ENCODE measurements around the gene RAVER1.
A peak's percentile ranks its signal among the peaks of the same experiment; 100 is the strongest.

Gene RAVER1

GRCh38 chr19:10334588-10335351 is 1.4 kb upstream of the RAVER1 start:
- H3K4me3 Mint-ChIP-seq: peak overlapping the region; percentile 32
- H3K9me3 Mint-ChIP-seq: no peaks in the 10 kb centered on the region
- H3K4me1 Mint-ChIP-seq: peaks cover 19% of the 10 kb centered on the region

GRCh38 chr19:10333758-10334587 is 644 bp upstream of the RAVER1 start:
- no peaks in the 10 kb centered on the region for H3K27me3 Mint-ChIP-seq
- ATAC-seq (ENCODE audit: low read depth) (no peak), DNase-seq (ENCODE audit: low spot score in 2 of 2) (no peak)
- H3K9me3 Mint-ChIP-seq: no peaks in the 10 kb centered on the region
- H3K4me3 Mint-ChIP-seq: peak overlapping the region; percentile 87
- H3K36me3 Mint-ChIP-seq: peaks cover 5% of the 10 kb centered on the region
- peaks cover 17% of the 10 kb centered on the region for H3K4me1 Mint-ChIP-seq
- H3K27ac Mint-ChIP-seq: peak overlapping the region; percentile 94

More at GRCh38 chr19:10334588-10335351, 1.4 kb upstream of the RAVER1 start:
- no peaks in the 10 kb centered on the region for H3K27me3 Mint-ChIP-seq
- ATAC-seq (ENCODE audit: low read depth): no peak
- DNase-seq (ENCODE audit: low spot score in 2 of 2): no peak
- peak overlapping the region; percentile 94 for H3K27ac Mint-ChIP-seq
- peaks cover 2% of the 10 kb centered on the region for H3K36me3 Mint-ChIP-seq

GRCh38 chr19:10332158-10332964 is 968 bp downstream of the RAVER1 start:
- DNase-seq (ENCODE audit: low spot score in 2 of 2) (no peak), ATAC-seq (ENCODE audit: low read depth) (peak; percentile 0)
- H3K9me3 Mint-ChIP-seq: no peaks in the 10 kb centered on the region
- peak overlapping the region; percentile 87 for H3K4me3 Mint-ChIP-seq
- peak overlapping the region; percentile 94 for H3K27ac Mint-ChIP-seq
- H3K36me3 Mint-ChIP-seq: peaks cover 7% of the 10 kb centered on the region
- H3K27me3 Mint-ChIP-seq: no peaks in the 10 kb centered on the region
- peaks cover 10% of the 10 kb centered on the region for H3K4me1 Mint-ChIP-seq

GRCh38 chr19:10329555-10329954 is 3.8 kb downstream of the RAVER1 start:
- peaks cover 7% of the 10 kb centered on the region for H3K4me1 Mint-ChIP-seq
- H3K9me3 Mint-ChIP-seq: no peaks in the 10 kb centered on the region
- peaks cover 5% of the 10 kb centered on the region for H3K36me3 Mint-ChIP-seq
- no peak for ATAC-seq (ENCODE audit: low read depth)
- H3K27ac Mint-ChIP-seq: no peak overlapping the region
- no peaks in the 10 kb centered on the region for H3K27me3 Mint-ChIP-seq
- DNase-seq (ENCODE audit: low spot score in 2 of 2): no peak
- no peak overlapping the region for H3K4me3 Mint-ChIP-seq

- no peak for ATAC-seq (ENCODE audit: low read depth)
- Mint-ChIP-seq H3K4me3 (no peak overlapping the region), H3K27ac (no peak overlapping the region), H3K36me3 (peaks cover 5% of the 10 kb centered on the region), H3K4me1 (peaks cover 7% of the 10 kb centered on the region), H3K27me3 (no peaks in the 10 kb centered on the region), H3K9me3 (no peaks in the 10 kb centered on the region)
- DNase-seq (ENCODE audit: low spot score in 2 of 2): no peak
Measured at GRCh38 chr19:10328558-10329429, 4.5 kb downstream of the RAVER1 start.

GRCh38 chr19:10327793-10328192 is 5.5 kb downstream of the RAVER1 start:
- H3K27ac Mint-ChIP-seq: no peak overlapping the region

GRCh38 chr19:10325732-10326131 is 7.6 kb downstream of the RAVER1 start:
- Mint-ChIP-seq H3K27ac (no peak overlapping the region), H3K36me3 (peaks cover 10% of the 10 kb centered on the region), H3K4me1 (peaks cover 3% of the 10 kb centered on the region), H3K27me3 (no peaks in the 10 kb centered on the region), H3K4me3 (no peak overlapping the region), H3K9me3 (no peaks in the 10 kb centered on the region)
- no peak for DNase-seq (ENCODE audit: low spot score in 2 of 2)
- ATAC-seq (ENCODE audit: low read depth): no peak

More at GRCh38 chr19:10327793-10328192, 5.5 kb downstream of the RAVER1 start:
- no peaks in the 10 kb centered on the region for H3K27me3 Mint-ChIP-seq
- no peak overlapping the region for H3K4me3 Mint-ChIP-seq
- no peak for ATAC-seq (ENCODE audit: low read depth)
- H3K4me1 Mint-ChIP-seq: peaks cover 2% of the 10 kb centered on the region
- no peaks in the 10 kb centered on the region for H3K9me3 Mint-ChIP-seq
- no peak for DNase-seq (ENCODE audit: low spot score in 2 of 2)
- H3K36me3 Mint-ChIP-seq: peaks cover 5% of the 10 kb centered on the region

GRCh38 chr19:10321874-10322835 is 11.2 kb downstream of the RAVER1 start:
- H3K27ac Mint-ChIP-seq: no peak overlapping the region
- ATAC-seq (ENCODE audit: low read depth): no peak
- H3K4me1 Mint-ChIP-seq: peaks cover 3% of the 10 kb centered on the region
- H3K4me3 Mint-ChIP-seq: no peak overlapping the region
- no peaks in the 10 kb centered on the region for H3K9me3 Mint-ChIP-seq
- peaks cover 9% of the 10 kb centered on the region for H3K36me3 Mint-ChIP-seq
- no peak for DNase-seq (ENCODE audit: low spot score in 2 of 2)
- no peaks in the 10 kb centered on the region for H3K27me3 Mint-ChIP-seq

- Mint-ChIP-seq H3K9me3 (no peaks in the 10 kb centered on the region), H3K4me1 (peaks cover 3% of the 10 kb centered on the region), H3K27ac (no peak overlapping the region), H3K36me3 (peaks cover 9% of the 10 kb centered on the region), H3K27me3 (no peaks in the 10 kb centered on the region), H3K4me3 (no peak overlapping the region)
- no peak for DNase-seq (ENCODE audit: low spot score in 2 of 2)
- ATAC-seq (ENCODE audit: low read depth): no peak
Measured at GRCh38 chr19:10321417-10321797, 11.9 kb downstream of the RAVER1 start.

- DNase-seq (ENCODE audit: low spot score in 2 of 2): no peak
- Mint-ChIP-seq H3K36me3 (peaks cover 10% of the 10 kb centered on the region), H3K4me1 (peaks cover 9% of the 10 kb centered on the region), H3K9me3 (no peaks in the 10 kb centered on the region), H3K27me3 (no peaks in the 10 kb centered on the region), H3K27ac (no peak overlapping the region), H3K4me3 (no peak overlapping the region)
- no peak for ATAC-seq (ENCODE audit: low read depth)
Measured at GRCh38 chr19:10320602-10321416, 12.5 kb downstream of the RAVER1 start.

- Mint-ChIP-seq H3K27me3 (no peaks in the 10 kb centered on the region), H3K4me3 (no peak overlapping the region), H3K4me1 (peaks cover 20% of the 10 kb centered on the region), H3K27ac (no peak overlapping the region), H3K9me3 (no peaks in the 10 kb centered on the region), H3K36me3 (peaks cover 10% of the 10 kb centered on the region)
- DNase-seq (ENCODE audit: low spot score in 2 of 2) (no peak), ATAC-seq (ENCODE audit: low read depth) (no peak)
Measured at GRCh38 chr19:10318807-10319682, 14.3 kb downstream of the RAVER1 start.

Data from memory B cell (primary cell).